Lung (tissue), 12 donors: ENCODE measurements around the gene SLC22A23. TPM values are rescaled to one million over a fixed set of nuclear protein-coding genes. Genes with fewer than 3 reads are reported as not detected.

Experiments
- ATAC-seq: fragments of 200-7000 bp; cut with Tn5 transposase; one replicate; pipeline ENCODE4 v1.9.1; 2020; ENCODE audit warnings: moderate number of reproducible peaks; ENCODE audit not compliant: insufficient read depth, low FRiP score
- DNase-seq, 3 donors: peaks; one replicate each; pipeline ENCODE4 v3.0.0-alpha.2; 2013 to 2017
- H3K27ac ChIP-seq, 2 donors: one replicate each; pipeline ENCODE4 v1.5.1; 2013; ENCODE audit warnings: mild to moderate bottlenecking in 2 of 2, moderate library complexity in 2 of 2, control low read depth in 1 of 2, inconsistent platforms in 1 of 2, low read depth in 1 of 2, low read length in 1 of 2
- H3K27me3 ChIP-seq, 3 donors: one replicate each; pipeline ENCODE4 v1.5.1; 2013; ENCODE audit warnings: low read length in 2 of 3; ENCODE audit not compliant: control insufficient read depth in 3 of 3, insufficient read depth in 3 of 3
- H3K36me3 ChIP-seq, 4 donors: one replicate each; pipeline ENCODE4 v1.5.1; 2013; ENCODE audit warnings: low read length in 4 of 4, mild to moderate bottlenecking in 1 of 4, moderate library complexity in 1 of 4; ENCODE audit not compliant: control insufficient read depth in 4 of 4, insufficient read depth in 4 of 4
- H3K4me1 ChIP-seq, 5 donors: one replicate each; pipeline ENCODE4 v1.5.1; 2013; ENCODE audit warnings: low read length in 5 of 5, mild to moderate bottlenecking in 2 of 5, moderate library complexity in 1 of 5; ENCODE audit not compliant: control insufficient read depth in 5 of 5, insufficient read depth in 5 of 5
- H3K4me3 ChIP-seq: one replicate; pipeline ENCODE4 v1.5.1; 2013; ENCODE audit warnings: mild to moderate bottlenecking, control low read depth, moderate library complexity
- H3K9ac ChIP-seq, 2 donors: one replicate each; pipeline ENCODE4 v1.5.1; 2013; ENCODE audit warnings: low read length in 2 of 2, control low read depth in 1 of 2; ENCODE audit not compliant: insufficient read depth in 1 of 2
- H3K9me3 ChIP-seq, 4 donors: one replicate each; pipeline ENCODE4 v1.5.1; 2013; ENCODE audit warnings: low read length in 3 of 4, mild to moderate bottlenecking in 1 of 4, moderate library complexity in 1 of 4; ENCODE audit not compliant: control insufficient read depth in 4 of 4, insufficient read depth in 3 of 4
- CTCF ChIP-seq: IDR thresholded peaks from 2 replicates; pipeline ENCODE4 v1.5.1; 2012; ENCODE audit warnings: mild to moderate bottlenecking; ENCODE audit errors: control extremely low read depth, extremely low read depth
- WGBS, 2 donors: extraction: QIAGEN DNeasy Blood & Tissue Kit; methylation state at CpG; one replicate each; pipeline ENCODE4 v1.1.7; 2013; 5-methylcytosine and 5-hydroxymethylcytosine counted together
- polyA plus RNA-seq, 2 donors: library from polyadenylated mRNA; stranded (reverse); fragments of 200-250 nt; gene quantifications; one replicate each; pipeline ENCODE4 v1.2.1, GENCODE V29; 2013
- total RNA-seq, 2 donors: library from RNA; depleted of rRNA in 1 of 2; stranded (reverse); fragments of >200 nt in 1 of 2; gene quantifications; one replicate each; pipeline ENCODE4 v1.2.1, GENCODE V29; 2014 to 2021
- donor health status: control.
- donor health status: control.
- donor health status: Bipolar disorder and iron deficiency.
- donor health status: healthy.
- donor health status: DM: yes; HTN: yes; CAD: no.

SLC22A23 gene
- total and polyA plus RNA-seq, 4 donors, result 6.6 to 45.6 (median 24.1) TPM

GRCh38 chr6:3269281-3269975, 187.4 kb downstream of the SLC22A23 start:
- no peaks in the 10 kb centered on the region for H3K4me1 ChIP-seq
- ATAC-seq (no peak), DNase-seq (no peak)
- no peaks in the 10 kb centered on the region for H3K27me3 ChIP-seq
- no peaks in the 10 kb centered on the region for H3K9me3 ChIP-seq
- H3K4me3 ChIP-seq, result no peak overlapping the region
- peaks cover 11 to 37% (median 20%) of the 10 kb centered on the region in 4 donors for H3K36me3 ChIP-seq
- no peak for TF ChIP-seq CTCF
- WGBS, 2 donors, result 85% methylated on average over 27 of the region's 27 CpGs
- H3K9ac ChIP-seq, result no peak overlapping the region
- H3K27ac ChIP-seq, result no peak overlapping the region

- Histone ChIP-seq H3K4me3 (no peak overlapping the region), H3K4me1 (no peaks in the 10 kb centered on the region), H3K36me3 (peaks cover 11 to 45% (median 23%) of the 10 kb centered on the region in 4 donors), H3K9ac (no peak overlapping the region), H3K27me3 (no peaks in the 10 kb centered on the region), H3K9me3 (no peaks in the 10 kb centered on the region), H3K27ac (no peak overlapping the region)
- DNase-seq (no peak), ATAC-seq (no peak)
- TF ChIP-seq CTCF, result no peak
- 86 to 88% methylated on average over 11 of the region's 11 CpGs for WGBS, 2 donors
These were observed 188.2 kb downstream of the SLC22A23 start for GRCh38 chr6:3268680-3269079.

GRCh38 chr6:3267162-3267561, 189.7 kb downstream of the SLC22A23 start:
- Histone ChIP-seq H3K9me3 (no peaks in the 10 kb centered on the region), H3K4me3 (no peak overlapping the region), H3K36me3 (peaks cover 8 to 44% (median 22%) of the 10 kb centered on the region in 4 donors), H3K9ac (no peak overlapping the region), H3K27me3 (no peaks in the 10 kb centered on the region), H3K4me1 (no peaks in the 10 kb centered on the region), H3K27ac (no peak overlapping the region)
- no peak for ATAC-seq
- no peak for TF ChIP-seq CTCF
- WGBS, 2 donors, result 70 to 73% methylated on average over 5 of the region's 5 CpGs
- DNase-seq, result no peak
